Measurements from ENCODE around the gene KCNG2. TPM values are rescaled to one million over a fixed set of nuclear protein-coding genes. Genes with fewer than 3 reads are reported as not detected.

KCNG2 gene
- total and polyA plus RNA-seq, 12 donors, result 0.16 to 0.79 (median 0.24) TPM; not detected in 7

GRCh38 chr18:79770501-79770815 is 27.3 kb upstream of the KCNG2 start:
- H3K4me1 ChIP-seq, result no peaks in the 10 kb centered on the region
- H3K27ac ChIP-seq, result no peak overlapping the region
- peaks cover 0 to 47% (median 11%) of the 10 kb centered on the region in 7 donors for H3K27me3 ChIP-seq
- TF ChIP-seq CTCF (IDR thresholded peaks at IDR 0.05), result no peak
- peaks cover 0 to 36% (median 9%) of the 10 kb centered on the region in 11 donors for H3K9me3 ChIP-seq
- H3K36me3 ChIP-seq, result no peaks in the 10 kb centered on the region
- ATAC-seq (no peak), DNase-seq (no peak)
- intact Hi-C loops (cut with DNase I), result loop anchor here in 1 of 10 donors (10.0 kb wide), 1 partner anchor 64 kb away; no protein-coding TSS in a partner anchor
- no peak overlapping the region for H3K4me3 ChIP-seq
- 59 to 64% methylated on average over 11 of the region's 11 CpGs for WGBS, 2 donors

- H3K27ac ChIP-seq, result no peak overlapping the region
- H3K9me3 ChIP-seq, result peaks cover 0 to 36% (median 9%) of the 10 kb centered on the region in 11 donors
- H3K27me3 ChIP-seq, result peaks cover 0 to 51% (median 14%) of the 10 kb centered on the region in 7 donors
- DNase-seq (no peak), ATAC-seq (no peak)
- TF ChIP-seq CTCF (IDR thresholded peaks at IDR 0.05), result no peak
- H3K36me3 ChIP-seq, result no peaks in the 10 kb centered on the region
- H3K4me3 ChIP-seq, result no peak overlapping the region
- intact Hi-C loops (cut with DNase I), result loop anchor here in 1 of 10 donors (10.0 kb wide), 1 partner anchor 64 kb away; no protein-coding TSS in a partner anchor
- no peaks in the 10 kb centered on the region for H3K4me1 ChIP-seq
- 73 to 90% methylated on average over 11 to 24 of the region's 24 CpGs for WGBS, 2 donors
These were observed 26.9 kb upstream of the KCNG2 start for GRCh38 chr18:79770826-79771225.

GRCh38 chr18:79771446-79772107 is 26.2 kb upstream of the KCNG2 start:
- Histone ChIP-seq H3K4me3 (no peak overlapping the region), H3K4me1 (no peaks in the 10 kb centered on the region), H3K27me3 (peaks cover 0 to 47% (median 16%) of the 10 kb centered on the region in 7 donors), H3K27ac (no peak overlapping the region), H3K36me3 (no peaks in the 10 kb centered on the region), H3K9me3 (peaks cover 0 to 36% (median 9%) of the 10 kb centered on the region in 11 donors)
- 73 to 75% methylated on average over 31 to 35 of the region's 35 CpGs for WGBS, 2 donors
- DNase-seq (no peak), ATAC-seq (no peak)
- no peak for TF ChIP-seq CTCF (IDR thresholded peaks at IDR 0.05)
- intact Hi-C loops (cut with DNase I), result loop anchor here in 1 of 10 donors (10.0 kb wide), 1 partner anchor 63 kb away; no protein-coding TSS in a partner anchor

GRCh38 chr18:79772108-79772864 is 25.5 kb upstream of the KCNG2 start:
- no peak for TF ChIP-seq CTCF (IDR thresholded peaks at IDR 0.05)
- 79 to 81% methylated on average over 34 to 38 of the region's 38 CpGs for WGBS, 2 donors
- peaks cover 0 to 34% (median 9%) of the 10 kb centered on the region in 11 donors for H3K9me3 ChIP-seq
- DNase-seq, result no peak
- no peaks in the 10 kb centered on the region for H3K4me1 ChIP-seq
- H3K4me3 ChIP-seq, result no peak overlapping the region
- no peak overlapping the region for H3K27ac ChIP-seq
- H3K36me3 ChIP-seq, result no peaks in the 10 kb centered on the region
- ATAC-seq, result peak in 1 of 8 donors; percentile 30
- intact Hi-C loops (cut with DNase I), result loop anchor here in 1 of 10 donors (10.0 kb wide), 1 partner anchor 63 kb away; no protein-coding TSS in a partner anchor
- H3K27me3 ChIP-seq, result peaks cover 0 to 46% (median 16%) of the 10 kb centered on the region in 7 donors
